ENCODE results near the gene NPC2.

DNA sequence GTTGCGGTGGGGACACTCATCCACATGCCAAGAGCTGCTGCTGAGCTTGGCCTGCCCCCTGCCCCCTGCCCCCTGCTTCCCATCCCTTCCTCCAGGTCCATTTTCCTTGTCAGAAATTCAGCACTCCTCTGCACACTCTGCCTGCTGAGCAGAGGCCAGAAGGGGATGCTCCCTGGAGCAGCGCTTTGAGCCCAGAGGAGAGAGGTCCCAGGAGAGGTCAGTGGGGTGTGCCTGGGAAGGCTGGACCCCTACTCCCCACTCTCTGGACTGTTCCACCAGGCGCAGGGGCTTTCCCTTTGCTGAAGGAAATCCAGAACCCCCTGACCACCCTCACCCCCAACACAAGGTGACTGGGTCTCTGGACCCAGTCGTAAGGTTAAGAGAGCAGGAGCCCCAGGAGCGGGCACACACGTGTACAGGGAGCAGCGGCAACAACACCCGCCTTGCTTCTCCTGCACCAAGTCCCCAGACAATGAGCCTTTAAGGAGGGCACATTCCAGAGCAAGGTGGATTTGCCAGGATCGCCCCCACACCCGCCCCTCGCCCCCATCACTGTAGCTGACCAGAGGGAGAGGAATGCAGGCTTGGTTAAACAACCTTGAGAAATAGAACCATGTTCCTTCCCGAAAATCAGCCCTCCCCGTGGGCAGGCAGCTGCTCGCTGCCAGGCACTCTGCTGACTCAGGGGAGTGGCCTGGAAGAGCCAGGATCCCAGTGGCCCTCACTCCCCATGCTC, 31.1 kb upstream of the NPC2 start:
- TF ChIP-seq, protein P1, sequence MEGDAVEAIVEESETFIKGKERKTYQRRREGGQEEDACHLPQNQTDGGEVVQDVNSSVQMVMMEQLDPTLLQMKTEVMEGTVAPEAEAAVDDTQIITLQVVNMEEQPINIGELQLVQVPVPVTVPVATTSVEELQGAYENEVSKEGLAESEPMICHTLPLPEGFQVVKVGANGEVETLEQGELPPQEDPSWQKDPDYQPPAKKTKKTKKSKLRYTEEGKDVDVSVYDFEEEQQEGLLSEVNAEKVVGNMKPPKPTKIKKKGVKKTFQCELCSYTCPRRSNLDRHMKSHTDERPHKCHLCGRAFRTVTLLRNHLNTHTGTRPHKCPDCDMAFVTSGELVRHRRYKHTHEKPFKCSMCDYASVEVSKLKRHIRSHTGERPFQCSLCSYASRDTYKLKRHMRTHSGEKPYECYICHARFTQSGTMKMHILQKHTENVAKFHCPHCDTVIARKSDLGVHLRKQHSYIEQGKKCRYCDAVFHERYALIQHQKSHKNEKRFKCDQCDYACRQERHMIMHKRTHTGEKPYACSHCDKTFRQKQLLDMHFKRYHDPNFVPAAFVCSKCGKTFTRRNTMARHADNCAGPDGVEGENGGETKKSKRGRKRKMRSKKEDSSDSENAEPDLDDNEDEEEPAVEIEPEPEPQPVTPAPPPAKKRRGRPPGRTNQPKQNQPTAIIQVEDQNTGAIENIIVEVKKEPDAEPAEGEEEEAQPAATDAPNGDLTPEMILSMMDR (IDR thresholded peaks at IDR 0.05): no peak
- no peak for TF ChIP-seq POLR2A (IDR thresholded peaks at IDR 0.05)

Data from lower leg skin (tissue), 3 donors.